Left ventricle myocardium superior (tissue), 1 donor: ENCODE data around the gene CD200R1L. TPM values are rescaled to one million over a fixed set of nuclear protein-coding genes. Genes with fewer than 3 reads are reported as not detected.
"Not testable (repeated sequence)": the region's sequence is repeated elsewhere in the genome, so short reads cannot be mapped to it uniquely, and the experiment has no call there.

Experiments used
- ATAC-seq: fragments of 200-7000 bp; cut with Tn5 transposase; one replicate; pipeline ENCODE4 v1.9.1; 2020; ENCODE audit warnings: mild to moderate bottlenecking, moderate library complexity
- DNase-seq: peaks from one replicate; pipeline ENCODE4 v3.0.0-alpha.2; 2020
- intact Hi-C: fragments of 100-400 bp; cut with micrococcal nuclease; formaldehyde crosslinking; loops from one replicate; pipeline ENCODE4 v1.11.0; 2022
- long read RNA-seq: library from polyadenylated mRNA; unstranded; transcript quantifications from one replicate; pipeline ENCODE4 v2.0.0, GENCODE V29; 2021
- total RNA-seq: library from RNA; stranded (reverse); fragmentation: NEBNext Ultra II Directional; extraction: Animal tissue kit (Norgen Biotek cat#: 25700); gene quantifications from one replicate; pipeline ENCODE4 v1.2.1, GENCODE V29; 2021
- donor health status: DM: no; HTN: yes; CAD: no; lungs with severe emphysema.

CD200R1L gene
- not detected for total RNA-seq
- long read RNA-seq: 0 reads

GRCh38 chr3:112846764-112847163 lies at the start of gene CD200R1L:
Gene CD200R1L, minus strand, starts transcription at chr3:112846864. Its CDS starts 17,497 bp downstream, at chr3:112829367.
- ATAC-seq (no peak), DNase-seq (no peak)
- intact Hi-C loops: no loop called here

DNA sequence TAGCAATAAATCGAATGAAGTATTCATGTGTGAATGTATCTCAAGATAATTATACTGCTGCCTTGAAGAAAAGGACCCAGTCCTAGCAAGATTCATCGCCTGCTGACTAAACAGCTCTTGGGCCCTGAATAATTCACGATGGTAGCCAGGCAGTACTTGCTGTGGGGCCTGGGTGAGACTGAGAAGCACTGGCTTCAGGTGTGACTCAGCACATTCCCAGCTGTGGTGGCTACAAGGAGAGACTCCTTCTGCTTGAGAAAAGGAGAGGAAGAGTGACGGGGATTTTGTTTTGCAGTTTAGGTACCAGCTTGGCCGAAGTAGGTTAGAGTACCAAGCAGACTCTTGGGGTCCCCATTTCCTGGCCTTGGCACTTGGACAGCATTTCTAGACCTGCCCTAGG lies 47.6 kb upstream of the CD200R1L start:
- ATAC-seq: no peak
- intact Hi-C loops: no loop called here
- DNase-seq: no peak

- no peak for ATAC-seq
- intact Hi-C loops: no loop called here
- no peak for DNase-seq
Measured at GRCh38 chr3:112889357-112889756, 42.7 kb upstream of the CD200R1L start.

DNA sequence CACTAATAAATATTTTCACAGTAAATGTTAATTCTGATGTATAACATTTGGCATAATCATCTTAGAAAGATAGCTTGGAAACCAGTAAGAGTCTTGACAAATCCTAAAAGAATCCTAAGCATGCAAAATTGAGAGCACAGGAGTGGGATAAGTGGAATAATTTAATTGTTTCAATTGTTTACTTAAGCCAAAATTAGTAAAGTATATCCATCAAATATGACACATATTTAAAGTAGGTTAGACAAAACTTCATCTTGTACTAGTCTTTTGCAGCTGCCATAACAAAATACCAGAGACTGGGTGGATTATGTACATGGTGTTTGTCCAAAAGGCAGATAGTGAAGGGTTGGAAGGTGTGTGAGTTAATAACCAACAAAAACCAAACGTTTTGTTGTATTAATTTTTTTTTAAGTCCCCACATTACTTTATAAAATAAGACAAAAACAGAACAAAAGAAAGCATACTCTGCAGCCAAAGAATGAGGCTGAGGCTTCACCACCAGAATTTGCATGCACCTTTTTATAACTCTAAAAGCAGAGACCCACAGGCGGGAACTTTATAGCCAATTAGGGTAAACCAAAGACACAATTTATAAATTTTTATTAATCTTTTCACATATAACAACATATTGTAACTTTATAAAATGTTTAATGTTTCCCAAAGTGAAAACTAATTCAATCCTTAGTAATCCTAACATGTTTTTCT lies 41.9 kb upstream of the CD200R1L start:
- ATAC-seq (no peak), DNase-seq (no peak)
- intact Hi-C loops: no loop called here

GRCh38 chr3:112884678-112885290 lies 38.1 kb upstream of the CD200R1L start:
- intact Hi-C loops: no loop called here
- DNase-seq (no peak), ATAC-seq (no peak)

DNA sequence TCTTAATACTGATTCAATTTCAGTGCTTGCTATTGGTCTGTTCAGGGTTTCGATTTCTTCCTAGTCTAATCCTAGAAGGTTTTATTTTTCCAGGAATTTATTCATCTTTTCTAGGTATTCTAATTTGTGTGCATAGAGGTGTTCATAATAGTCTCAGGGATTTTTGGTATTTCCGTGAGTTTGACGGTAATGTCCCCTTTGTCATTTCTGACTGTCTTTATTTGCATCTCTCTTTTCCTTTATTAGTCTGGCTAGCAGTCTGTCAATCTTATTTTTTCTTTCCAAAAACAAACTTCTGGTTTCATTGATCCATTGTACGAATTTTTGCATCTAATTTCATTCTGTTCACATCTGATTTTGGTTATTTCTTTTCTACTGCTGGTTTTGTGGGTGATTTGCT lies 35.2 kb upstream of the CD200R1L start:
- intact Hi-C loops: no loop called here
- no peak for DNase-seq
- no peak for ATAC-seq

GRCh38 chr3:112875561-112875960 lies 28.9 kb upstream of the CD200R1L start:
- ATAC-seq (no peak), DNase-seq (no peak)
- intact Hi-C loops: no loop called here

DNA sequence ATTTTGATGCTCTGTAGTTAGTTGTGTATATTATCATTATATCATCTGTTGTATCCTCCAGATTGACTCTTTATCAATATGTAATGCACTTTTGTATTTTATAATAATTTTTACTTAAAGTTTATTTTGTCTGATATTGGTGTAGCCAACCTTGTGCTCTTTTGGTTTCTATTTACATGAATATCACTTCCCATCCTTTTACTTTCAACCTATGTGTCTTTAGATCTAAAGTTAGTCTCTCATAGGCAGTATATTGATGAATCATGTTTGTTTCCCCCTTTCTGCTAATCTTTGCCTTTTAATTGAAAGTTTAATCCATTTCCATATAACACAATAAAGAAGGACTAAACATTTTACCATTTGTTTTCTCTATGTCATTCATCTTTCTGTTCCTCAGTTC lies 28.1 kb upstream of the CD200R1L start:
- no peak for DNase-seq
- intact Hi-C loops: no loop called here
- ATAC-seq: no peak

DNA sequence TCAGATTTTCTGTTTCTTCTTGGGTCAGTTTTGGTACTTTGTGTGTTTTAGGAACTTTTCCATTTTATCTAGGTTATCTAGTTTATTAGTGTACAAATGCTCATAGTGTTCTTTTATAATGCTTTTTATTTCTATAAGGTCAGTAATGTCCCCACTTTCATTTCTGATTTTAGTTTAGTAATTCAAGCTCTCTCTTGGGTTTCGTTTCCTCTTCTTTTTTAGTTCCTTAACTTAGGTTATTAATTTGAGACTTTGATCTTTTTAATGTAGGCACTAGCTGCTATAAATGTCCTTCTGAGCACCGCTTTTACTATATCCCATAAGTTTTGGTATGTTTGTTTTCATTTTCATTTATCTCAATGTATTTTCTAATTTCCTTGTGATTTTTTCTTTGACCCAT lies 27.0 kb upstream of the CD200R1L start:
- no peak for DNase-seq
- no peak for ATAC-seq
- intact Hi-C loops: no loop called here

DNA sequence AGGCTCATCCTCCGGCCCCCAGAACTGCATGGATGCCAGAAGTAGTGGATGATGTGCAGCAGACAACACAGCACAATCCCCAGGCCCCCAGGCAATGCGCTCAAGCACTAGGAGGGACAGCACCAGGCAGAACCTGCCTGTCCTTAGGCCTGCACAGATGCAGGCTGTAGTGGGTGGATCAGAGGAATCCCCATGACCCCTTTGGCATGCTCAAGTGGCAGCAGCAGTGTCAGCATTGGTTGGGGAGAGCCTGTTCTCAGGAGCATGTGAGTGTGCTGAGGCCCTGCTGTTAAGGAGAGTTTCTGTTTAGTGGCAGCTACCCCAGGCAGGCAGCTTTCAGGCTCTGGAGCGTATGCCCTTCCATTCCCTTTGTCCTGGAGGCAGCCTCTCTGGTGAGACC lies 25.1 kb upstream of the CD200R1L start:
- ATAC-seq (no peak), DNase-seq (no peak)
- intact Hi-C loops: no loop called here

GRCh38 chr3:112865757-112866156 lies 19.1 kb upstream of the CD200R1L start:
- intact Hi-C loops: no loop called here
- ATAC-seq (no peak), DNase-seq (no peak)

DNA sequence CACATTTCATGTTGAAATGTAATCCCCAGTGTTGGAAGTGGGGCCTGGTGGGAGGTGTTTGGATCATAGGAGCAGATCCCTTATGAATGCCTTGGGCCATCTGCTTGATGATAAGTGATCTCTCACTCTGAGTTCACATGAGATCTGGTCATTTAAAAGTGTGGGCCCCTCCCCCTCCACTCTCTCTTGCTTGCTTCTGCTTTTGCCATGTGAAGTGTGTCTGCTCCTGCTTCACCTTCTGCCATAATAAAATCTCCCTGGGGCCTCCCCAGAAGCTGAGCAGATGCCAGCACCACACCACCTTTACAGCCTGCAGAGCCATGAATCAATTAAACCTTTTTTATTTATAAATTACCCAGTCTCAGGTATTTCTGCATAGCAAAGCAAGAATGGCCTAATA lies 14.2 kb upstream of the CD200R1L start:
- DNase-seq (no peak), ATAC-seq (no peak)
- intact Hi-C loops: no loop called here

GRCh38 chr3:112858410-112859069 lies 11.9 kb upstream of the CD200R1L start:
- intact Hi-C loops: no loop called here
- peak; percentile 43 for ATAC-seq
- no peak for DNase-seq

- intact Hi-C loops: no loop called here
- DNase-seq (no peak), ATAC-seq (no peak)
Measured at GRCh38 chr3:112857526-112857925, 10.9 kb upstream of the CD200R1L start.

DNA sequence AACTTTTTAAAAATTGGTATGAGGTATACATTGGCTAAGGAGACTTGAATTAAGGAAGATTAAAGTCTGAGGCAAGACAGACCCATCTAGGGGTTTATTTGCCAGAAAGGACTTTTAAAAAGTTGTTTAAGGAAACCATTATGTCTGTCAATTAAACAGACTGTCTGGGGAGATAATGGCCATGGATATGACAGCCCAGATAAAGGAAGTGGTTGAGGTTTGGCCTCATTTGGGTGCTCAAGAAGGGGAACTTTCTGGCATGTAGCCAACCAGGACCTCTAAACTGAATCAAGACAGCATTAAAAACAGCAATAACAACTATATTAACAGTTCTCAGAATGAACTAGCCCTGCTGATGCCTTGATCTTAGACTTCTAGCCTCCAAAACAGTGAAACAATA lies 9.9 kb upstream of the CD200R1L start:
- DNase-seq (no peak), ATAC-seq (no peak)
- intact Hi-C loops: no loop called here

DNA sequence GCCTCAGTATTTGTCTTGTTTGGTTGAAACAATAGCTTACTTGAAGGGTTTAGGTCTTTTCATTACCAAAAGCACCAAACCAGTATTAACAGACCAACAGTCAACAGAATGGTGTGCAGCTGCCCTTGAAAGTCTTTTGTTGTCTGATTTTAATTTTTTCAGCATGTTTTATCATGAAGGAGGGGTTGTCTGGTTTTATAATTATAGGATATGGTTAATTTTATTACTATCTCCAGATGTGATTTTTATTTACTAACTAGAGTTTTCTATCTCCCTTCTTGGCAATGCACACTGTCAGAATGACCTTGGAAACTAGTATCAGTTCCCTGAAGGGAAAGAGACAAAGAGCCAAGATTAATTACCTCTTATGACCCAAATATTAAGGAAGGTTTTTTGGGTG lies 9.2 kb upstream of the CD200R1L start:
- intact Hi-C loops: no loop called here

DNA sequence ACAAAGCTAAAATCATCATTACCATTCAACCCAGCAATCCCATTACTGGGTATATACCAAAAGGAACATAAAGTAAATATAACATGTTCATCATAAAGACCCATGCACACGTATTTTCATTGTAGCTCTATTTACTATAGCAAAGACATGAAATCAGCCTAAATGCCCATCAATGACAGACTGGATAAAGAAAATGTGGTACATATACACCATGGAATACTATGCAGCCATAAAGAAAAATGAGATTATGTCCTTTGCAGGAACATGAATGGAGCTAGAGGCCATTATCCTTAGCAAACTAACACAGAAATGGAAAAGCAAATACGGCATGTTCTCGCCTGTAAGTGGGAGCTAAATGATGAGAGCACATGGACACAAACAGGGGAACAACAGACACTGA lies 8.4 kb upstream of the CD200R1L start:
- intact Hi-C loops, ATAC-seq, DNase-seq: not testable (repeated sequence)

More for the DNA sequence above, 9.2 kb upstream of the CD200R1L start:
- DNase-seq (no peak), ATAC-seq (no peak)

DNA sequence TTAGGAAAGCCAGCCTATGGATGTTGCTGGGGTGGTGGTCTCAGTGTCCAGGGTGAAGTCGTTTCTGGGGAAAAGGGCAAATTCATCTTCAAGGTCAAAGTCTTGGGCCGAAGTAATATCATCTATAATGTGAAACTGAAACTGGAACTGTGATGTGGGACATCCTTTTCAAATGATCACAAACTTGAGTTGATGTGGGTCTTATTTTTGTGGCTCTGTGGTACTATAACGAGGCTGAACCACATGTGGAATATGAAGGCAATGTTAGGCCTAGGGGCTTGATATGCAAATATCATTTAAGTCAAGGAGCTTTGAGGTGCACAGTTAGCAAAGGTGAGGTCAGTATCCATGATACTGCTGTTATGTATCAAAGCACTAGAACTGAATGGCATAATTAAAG lies 1.5 kb upstream of the CD200R1L start:
- ATAC-seq (no peak), DNase-seq (no peak)
- intact Hi-C loops: no loop called here

GRCh38 chr3:112847692-112848091 lies 1.0 kb upstream of the CD200R1L start:
- DNase-seq (no peak), ATAC-seq (no peak)
- intact Hi-C loops: no loop called here

DNA sequence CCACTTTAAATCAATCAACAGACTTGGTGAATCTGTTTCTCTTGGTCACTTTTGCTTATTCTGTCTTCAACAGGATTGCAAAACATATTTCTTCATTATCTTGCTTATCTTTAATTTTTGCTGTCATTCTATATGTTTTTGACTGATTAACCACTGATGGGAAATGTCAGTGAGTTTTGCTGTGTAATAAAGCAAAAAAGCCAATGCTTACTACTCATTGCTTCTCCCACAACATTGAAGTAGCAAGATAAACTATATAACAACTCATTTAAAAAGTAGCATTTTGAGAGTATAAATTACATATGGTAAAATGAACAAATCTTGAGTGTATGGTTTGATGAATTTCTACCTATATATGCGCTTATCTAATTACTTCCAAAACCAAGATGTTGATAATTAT lies 892 bp downstream of the CD200R1L start:
- DNase-seq: no peak
- no peak for ATAC-seq
- intact Hi-C loops: no loop called here

DNA sequence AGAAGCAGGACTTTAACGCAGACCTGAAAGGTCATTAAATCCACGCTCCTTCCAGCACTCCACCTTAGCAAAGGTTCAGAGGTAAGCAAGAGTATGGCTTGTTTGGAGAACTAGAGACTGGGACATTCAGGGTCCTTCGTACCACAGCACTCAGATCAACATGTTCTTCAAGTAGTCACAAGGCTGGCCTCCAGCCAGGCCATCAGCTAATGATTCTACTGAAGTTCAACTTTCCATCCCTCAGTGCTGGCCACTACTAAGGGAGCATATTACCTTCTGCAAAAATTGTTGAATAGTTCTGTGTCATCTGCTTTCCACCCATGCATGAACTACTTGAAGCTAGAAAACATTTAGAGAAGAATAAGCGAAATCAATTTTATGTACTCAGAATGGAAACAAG lies 17.6 kb downstream of the CD200R1L start:
- intact Hi-C loops: no loop called here
- DNase-seq: no peak
- no peak for ATAC-seq
